NCI-H128 (cell line): ENCODE measurements around the gene SPRED2.

Source experiments
- DNase-seq: peaks from one replicate; lab custom pipeline; 2025; ENCODE audit not compliant: unreplicated experiment; lab: John Stamatoyannopoulos, UW

SPRED2 gene

DNA sequence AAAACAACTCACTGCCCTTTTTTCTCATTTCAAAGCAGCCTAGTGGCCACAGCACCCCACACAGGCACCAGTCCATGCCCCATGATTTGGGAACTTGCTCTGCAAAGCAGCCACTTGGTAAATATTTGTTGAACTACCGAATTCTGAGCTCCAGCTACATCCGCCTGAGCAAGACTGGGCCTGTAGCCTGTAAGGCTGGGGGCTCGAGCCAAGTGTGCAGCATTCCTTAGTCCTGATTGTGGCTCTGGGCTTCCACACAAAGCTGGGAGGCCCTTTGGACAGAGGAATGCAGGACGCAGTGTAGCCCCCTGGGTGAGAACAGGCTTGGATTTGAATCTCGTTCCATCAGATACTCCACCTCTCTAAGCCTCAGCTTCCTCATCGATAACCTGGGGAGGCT lies 116.3 kb downstream of the SPRED2 start:
- DNase-seq = no peak

DNA sequence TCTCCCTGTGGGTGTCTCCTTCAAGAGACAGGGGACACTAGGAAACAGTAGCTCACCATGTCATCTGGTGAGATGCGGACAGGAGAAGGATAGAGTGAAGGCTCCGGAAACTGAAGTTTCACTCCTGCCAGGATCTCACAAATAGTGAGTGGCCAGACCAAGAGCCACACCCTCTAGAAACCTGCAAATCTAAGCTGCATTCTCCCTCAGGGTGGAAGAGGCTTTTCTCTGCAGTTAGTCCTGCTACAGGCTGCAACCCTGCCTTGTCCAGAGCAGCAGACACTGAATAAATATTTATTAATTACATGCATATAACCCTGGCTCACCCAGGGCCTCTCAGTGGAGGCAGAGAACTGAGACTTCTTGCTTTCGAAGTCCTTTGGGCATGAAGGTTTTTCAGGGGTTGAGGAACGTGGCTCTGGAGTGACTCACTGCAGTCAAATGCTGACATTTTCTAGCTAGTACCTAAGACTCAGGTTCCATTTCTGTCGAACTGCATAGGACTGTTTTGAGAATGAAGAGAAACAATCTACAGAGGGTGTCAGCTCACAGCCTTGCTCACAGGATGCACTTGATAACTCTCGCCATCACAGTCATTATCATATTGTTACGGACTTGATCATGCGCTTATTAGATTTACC lies 117.5 kb downstream of the SPRED2 start:
- DNase-seq = no peak

DNA sequence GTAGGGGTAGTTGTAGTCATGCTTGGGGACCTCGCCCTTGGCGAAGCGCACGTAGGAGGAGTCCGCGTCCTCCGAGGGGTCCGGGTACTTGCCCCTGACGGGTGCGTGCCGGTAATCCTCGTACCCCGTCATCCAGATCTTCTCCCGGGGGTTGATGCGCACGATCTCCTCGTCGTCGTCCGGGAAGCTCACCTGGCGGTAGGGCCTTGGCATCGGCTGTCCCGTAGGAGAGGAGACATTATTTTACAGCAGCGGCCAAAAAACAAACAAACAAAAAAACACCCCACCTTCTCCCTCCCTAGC lies 118.5 kb downstream of the SPRED2 start:
- no peak for DNase-seq

DNA sequence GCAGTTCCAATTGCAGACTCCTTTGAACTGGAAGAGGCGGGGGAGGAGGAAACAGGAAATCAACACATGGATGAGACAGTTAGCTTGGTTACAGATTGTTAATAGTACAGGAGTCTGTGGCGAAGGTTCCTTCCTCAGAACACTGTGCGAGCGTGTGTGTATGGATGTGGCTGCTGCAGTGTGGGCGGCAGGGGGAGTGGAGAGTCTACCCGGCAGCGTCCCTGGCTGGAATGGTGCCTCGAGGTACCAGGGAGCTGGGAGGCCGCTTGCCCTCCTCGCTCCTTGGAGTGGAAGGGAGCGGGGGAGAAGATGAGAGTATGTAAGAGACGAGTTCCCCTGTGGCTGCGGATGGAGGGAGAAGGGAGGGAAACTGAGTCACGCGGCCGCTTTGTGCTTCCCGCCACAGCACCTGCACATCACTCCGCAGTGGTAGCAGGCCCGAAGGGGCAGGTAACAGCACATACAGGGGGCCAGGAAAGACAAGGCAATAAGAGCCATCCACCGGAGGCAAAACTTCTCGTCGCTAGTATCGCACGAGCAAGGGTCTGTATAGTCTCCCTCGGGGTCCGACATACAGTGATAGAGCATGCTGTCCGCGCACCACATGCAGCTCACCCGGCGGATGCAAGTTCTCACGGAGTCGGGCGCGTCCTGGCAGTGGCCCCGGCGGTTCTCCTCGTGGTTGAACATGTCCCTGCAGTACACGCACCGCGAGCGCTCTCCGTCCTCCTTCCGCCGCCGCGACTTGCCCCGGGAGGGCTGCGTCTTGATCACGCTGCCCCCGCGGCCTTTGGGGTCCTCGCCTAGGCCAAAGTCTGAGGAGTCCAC lies 119.1 kb downstream of the SPRED2 start:
- DNase-seq = no peak

DNA sequence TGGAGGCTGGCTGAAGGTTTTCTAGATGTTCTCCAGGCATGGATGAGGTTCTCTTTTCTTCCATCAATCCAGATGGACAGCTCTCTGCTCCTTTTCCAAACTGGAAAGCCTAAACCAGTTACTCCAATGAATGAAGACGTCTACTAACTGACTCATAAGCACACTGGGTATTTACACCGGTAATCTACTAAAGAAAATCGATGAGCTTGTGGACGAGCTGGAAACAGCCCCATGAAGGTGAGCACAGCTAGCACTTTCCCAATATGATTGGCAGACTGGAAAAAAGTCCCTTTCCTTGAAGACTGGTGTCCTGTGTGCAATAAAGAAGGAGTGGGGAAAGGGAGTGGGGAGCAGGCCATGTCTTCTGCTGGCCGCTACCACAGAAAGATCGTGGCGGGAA lies 120.8 kb downstream of the SPRED2 start:
- DNase-seq = no peak

DNA sequence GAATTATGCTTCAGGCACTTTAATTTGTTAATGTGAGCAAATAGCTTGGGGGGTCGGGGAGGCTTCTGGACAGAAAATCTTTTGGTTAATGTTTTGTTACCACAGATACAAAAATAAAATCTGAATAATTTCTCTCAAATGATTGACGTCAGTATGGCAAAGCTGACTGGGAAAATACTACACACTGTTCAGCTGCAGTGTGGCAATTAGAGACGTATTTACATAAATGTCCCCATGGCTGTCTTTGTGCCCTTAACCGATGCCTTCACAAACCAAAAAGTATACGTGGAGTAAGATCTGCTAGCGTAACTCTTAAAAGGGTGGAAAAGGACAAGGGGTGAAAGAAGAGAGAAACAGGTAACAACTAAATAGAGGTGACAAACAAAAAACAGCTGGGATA lies 121.3 kb downstream of the SPRED2 start:
- DNase-seq = no peak

DNA sequence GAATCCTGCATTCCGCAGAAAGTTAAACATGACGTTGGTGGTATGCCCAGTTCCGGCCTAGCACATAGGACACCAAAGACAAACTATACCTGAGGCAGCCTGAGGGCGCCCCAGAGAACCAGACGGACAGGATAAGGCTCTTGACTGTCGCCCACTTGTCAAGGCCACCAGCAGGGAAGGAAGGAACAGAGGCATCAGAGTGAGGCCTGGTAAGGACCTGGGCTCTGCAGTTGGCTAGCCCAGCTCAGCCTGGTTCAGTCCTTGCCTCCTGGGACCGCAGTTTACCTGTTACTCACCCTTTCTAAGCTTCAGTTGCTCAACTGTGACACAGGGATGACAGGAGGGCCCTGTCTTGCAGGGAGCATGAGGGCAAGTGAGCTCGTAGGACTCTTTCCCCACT lies 122.7 kb downstream of the SPRED2 start:
- no peak for DNase-seq

DNA sequence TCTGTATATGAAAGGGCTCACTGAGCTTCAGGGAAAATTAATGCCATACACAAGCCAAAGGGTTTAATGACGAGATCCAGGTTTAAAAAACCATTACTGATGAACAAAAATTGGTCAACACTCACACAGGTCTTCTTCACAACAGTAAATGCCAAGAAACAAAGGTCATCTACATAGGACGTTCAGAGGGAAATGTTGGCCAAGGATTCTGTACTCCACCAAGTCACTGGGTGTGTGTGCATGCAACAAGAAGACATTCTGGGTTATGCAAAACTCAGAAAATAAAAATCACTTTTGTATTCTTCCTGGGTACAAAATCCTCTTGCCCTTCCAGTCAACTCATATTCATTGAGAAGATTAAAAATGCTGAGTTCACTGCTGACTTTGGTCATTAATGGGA lies 126.5 kb downstream of the SPRED2 start:
- no peak for DNase-seq

DNA sequence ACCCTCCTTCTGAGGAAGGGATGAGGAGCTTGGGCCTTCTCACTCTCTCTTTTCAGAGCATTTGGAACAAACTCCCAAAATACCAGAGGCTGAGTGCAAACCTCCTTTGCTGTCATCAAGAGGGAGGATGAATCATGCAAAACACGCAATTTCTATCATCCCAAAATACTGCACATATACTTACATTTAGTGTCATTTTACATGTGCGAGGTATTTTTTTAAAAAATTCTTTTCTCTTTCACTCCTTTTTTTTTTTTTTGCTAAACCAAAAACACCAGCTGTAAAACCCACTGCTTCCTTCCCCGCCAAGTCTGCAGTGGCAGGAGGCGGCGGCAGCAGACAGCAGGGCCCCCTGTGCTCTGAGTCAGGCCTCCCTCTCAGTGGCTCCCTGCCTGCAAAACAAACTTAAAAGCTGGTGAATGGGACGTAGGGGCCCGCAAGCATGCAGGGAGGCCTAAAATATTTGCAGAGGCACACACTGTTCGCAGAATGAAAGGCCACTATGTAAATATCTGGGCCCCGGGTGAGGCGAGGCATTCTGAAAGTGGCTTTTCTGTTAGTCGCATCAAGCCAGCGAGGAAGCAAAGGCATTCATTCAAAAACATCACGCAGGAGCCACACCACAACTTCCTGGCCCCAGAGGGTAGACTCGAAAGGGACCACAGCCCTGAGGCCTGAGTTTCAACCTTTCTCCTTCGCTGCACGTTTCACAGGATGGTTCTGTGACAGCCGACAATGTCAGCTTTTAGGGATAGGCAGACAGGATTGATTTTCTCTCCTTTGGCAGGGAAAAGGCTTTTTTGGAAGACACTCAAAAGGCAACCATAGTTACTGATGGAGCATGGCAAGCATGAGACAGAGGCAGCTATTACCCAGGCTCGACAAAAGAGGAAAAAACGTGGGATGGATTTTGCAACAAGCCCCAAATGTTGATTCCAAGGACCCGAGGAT lies 131.4 kb downstream of the SPRED2 start:
- DNase-seq = no peak

DNA sequence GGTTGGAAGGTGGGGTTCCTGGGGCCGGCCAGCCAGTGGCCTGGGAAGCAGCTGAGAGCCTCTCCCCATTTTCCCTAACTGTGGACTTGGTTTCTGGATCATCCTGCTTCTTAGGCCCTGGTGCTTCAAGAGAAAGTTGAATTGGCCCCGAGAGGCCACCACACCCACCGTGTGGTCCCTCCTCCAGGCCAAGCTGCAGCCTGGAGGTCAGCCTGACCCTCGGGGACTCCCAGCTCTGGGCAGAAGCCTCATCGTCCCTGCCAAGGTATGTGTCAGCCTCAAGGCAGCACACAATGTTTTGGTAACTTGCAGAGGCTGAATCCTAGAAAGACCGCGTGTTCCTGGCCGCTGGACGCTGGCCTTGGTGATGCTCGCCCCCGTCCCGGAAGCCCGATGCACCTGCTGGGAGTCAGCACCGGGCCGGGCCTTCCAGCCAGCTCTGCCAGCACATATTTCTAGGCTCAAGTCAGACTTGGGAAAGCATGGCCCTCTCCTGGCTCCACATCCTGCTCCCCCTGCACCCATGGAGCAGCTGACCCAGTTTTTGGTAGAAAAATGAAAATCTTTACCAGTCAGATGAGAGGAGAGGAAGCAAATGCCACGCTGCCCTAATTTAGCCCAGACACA lies 132.2 kb downstream of the SPRED2 start:
- no peak for DNase-seq

DNA sequence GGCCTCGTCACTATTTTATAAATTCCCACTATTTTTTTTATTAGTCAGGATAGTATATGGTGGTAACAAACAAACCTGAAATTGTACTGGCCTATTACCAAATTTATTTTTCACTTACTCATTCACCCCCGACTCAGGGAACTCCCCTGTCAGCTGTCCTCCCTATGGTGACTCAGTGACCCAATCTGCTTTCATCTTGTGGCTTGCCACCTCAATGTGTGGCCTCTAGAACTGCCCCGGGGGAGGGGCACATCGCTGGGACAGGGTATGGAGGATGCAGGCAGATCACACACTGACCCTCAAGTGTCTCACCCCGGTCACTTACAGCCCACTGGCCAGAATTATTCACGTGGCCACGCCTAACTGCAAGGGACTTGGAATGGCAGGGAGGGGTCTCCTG lies 133.2 kb downstream of the SPRED2 start:
- no peak for DNase-seq

DNA sequence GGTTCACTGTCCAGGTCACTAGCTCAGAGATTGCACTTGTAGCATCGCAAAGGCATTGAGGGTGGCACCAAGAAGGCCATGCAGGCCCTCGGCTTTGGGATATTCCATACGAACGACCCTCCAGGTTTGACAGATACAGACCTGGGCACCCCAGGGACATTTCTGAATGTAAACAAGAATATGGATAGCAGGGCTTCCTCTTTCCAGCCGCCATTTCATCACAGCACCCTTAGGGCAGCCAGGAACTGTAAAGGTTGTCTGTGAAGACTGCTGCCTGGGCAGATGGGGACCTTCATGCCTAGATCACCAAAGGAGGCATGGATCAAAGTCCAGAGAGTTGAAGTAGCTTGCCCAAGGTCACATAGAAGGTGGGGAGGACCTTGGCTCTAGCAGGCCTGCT lies 134.3 kb downstream of the SPRED2 start:
- DNase-seq = no peak

DNA sequence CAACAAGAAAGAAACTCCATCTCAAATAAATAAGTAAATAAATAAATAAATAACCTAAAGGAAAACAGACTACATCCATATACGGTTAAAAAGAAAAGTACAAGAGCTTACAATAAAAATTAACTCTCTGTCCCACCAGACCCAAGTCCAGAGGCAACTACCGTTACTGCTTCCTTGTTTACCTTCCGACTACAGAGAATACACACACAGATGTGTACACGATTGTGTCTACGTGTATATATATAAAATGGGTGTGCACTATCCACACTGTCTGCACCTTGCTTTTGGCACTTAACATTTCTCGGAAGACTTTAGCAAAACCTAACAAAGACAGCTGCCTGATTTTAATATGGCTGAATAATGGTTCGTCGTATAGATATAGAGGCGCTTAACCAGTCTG lies 134.9 kb downstream of the SPRED2 start:
- no peak for DNase-seq

DNA sequence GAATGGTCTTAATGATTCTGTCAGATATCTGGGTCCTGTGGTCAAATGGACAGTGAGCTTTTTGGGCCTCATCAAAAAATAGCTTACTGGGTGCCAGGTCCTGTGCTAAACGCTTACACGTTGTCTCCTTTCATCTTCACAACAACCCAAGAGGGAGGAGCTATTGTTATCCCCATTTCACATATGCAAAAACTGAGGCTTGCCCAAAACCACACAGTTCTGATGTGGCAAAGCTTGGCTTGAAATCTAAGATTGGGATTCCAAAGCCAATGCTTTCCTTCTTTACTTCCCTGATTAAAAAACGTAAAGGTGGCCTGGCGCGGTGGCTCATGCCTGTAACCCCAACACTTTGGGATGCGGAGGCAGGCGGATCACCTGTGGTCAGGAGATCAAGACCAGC lies 135.4 kb downstream of the SPRED2 start:
- DNase-seq = no peak

DNA sequence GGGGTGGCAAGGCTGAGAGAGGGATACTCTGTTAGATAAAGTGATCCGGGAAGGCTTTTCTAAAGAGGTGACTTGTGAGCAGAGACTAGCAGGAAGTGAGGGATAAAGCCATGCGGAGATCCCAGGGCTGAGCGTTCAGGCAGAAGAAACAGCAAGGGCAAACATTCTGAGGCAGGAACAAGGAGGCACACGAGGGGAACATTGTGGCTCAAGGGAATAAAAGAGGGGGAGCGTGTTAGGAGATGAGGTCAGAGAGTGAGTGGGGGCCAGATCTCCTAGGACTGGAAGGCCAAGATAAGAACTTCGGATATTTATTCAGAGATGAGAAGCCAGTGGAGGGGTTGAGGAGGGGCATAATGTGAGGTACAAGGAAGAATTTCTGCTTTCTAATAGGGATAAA lies 137.7 kb downstream of the SPRED2 start:
- DNase-seq = no peak

DNA sequence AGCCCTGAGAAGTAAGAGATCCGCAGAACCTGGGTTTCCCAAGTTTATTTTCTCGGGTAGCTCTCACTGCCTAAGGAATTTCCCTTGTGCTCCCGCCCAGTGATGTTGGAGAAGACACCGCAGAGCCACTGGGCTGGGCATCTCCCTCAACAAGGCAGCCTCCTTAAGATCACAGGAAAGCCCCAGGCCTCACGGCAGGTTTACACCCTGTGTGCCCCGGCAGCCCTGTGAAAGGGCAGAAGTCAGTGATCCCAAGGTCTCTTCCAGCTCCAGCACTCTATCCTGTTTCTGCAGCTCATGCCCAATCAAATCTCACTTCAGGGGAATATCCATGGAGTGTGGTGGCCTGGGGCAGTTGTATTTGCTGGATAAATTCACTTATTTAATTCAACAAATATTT lies 138.3 kb downstream of the SPRED2 start:
- no peak for DNase-seq

DNA sequence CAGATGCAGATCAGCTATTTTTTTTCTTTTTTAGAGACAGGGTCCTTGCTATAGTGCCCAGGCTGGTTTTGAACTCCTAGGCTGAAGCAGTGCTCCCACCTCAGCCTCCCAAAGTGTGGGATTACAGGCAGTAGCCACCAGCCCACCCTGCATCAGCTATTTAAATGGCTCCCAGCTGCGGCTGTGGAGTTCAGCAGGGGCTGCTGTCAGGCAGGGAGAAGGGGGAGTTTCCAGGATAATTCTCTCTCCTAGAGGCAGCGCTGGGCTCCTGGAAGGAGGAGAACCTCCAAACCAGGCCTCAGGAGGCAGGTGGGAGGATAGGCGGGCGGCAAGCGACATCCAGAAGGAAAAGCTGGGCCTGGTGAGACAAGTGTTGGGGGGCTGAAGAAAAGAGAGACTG lies 139.0 kb downstream of the SPRED2 start:
- DNase-seq = no peak

DNA sequence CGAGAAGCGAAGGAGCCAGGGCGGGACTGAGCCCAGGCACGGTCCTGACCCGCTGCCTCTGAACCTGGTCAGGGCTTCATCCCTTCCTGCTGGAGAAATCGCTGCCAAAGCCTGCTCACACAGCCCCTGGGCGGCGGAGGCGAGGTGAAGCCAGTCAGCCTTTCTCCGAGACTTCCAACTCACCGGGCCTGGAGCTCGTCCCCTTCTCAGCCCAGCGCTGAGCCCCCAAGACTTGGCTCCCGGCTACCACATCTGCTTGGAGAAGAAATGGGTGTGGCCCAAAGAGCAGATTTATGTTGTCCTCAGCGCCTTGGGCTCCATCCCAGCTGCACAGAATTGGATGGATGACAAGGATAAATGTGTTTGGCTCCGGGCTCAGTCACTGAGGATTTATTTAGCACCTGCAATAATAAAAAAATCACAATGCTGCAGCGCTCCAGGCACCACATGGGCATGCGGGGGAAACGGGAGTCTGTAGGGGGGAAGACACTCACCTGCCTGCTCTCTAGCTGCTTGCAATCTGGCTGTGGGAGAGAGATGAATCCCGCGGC lies 139.9 kb downstream of the SPRED2 start:
- no peak for DNase-seq

DNA sequence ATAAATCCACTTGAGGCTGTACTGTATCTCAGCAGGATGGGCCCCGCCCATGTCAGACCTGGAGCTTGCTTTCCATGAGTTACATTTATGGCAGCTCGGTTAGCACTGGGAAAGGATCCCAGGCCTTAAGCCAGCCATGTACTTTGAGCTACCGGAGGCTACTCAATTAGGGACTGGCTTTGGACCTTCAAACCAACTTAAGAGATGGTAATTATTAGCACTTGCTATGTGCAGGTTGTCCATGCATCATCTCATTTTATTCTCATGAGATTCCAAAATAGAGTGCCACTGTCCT lies 140.3 kb downstream of the SPRED2 start:
- no peak for DNase-seq

DNA sequence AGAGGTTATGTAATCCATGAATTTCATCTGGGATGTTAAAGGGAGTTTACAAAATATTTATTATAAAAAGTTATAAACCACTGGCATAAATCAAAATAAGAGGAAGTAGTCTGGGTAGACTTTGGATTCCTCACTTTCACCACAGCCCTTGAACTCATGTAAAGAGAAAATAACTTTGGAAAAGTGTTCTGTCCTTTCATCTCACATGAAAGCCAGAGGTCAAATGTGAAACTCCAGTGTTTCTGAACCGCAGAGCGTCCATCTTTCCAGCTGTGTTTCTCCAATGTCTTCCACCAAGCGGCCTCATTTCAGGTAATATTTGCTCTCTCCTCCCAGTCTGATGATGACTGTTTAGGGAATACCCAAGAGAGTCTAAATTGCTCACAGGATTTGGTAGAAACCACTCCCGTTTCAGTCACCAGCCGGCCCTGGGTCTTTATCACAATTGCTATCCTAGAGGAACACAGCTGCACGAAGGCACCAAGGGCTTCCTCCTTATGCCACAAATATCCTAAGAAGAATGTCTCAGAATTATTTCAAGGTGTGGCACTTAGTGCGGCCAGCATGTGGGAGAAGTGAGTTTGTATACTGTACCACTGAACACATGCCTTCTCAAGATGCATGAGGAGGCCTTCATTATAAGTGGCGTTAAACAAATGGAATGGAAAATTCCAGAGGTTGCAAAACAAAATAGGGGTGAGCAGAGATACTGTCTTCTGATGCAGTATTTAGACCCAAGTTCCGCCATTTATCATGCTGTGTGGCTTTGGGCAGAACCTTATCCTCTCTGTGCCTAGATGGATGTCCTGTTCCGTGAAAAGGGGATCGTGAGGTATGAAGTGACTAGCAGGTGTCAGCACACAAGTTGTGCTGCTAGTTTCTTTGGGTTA lies 140.9 kb downstream of the SPRED2 start:
- no peak for DNase-seq
